ENCODE measurements around the gene CD151. TPM values are rescaled to one million over a fixed set of nuclear protein-coding genes. Genes with fewer than 3 reads are reported as not detected.

CD151 gene
- polyA plus RNA-seq, 1 experiment = 2,262 TPM

- CTCF ChIA-PET = interaction anchor here (1.3 kb wide), 1 partner anchor 13 kb away, joined by 4 read pairs; no protein-coding TSS in a partner anchor
Measured at GRCh38 chr11:886568-886967, 53.8 kb downstream of the CD151 start.

GRCh38 chr11:887589-887988, 54.8 kb downstream of the CD151 start:
- TF ChIP-seq, protein P1, sequence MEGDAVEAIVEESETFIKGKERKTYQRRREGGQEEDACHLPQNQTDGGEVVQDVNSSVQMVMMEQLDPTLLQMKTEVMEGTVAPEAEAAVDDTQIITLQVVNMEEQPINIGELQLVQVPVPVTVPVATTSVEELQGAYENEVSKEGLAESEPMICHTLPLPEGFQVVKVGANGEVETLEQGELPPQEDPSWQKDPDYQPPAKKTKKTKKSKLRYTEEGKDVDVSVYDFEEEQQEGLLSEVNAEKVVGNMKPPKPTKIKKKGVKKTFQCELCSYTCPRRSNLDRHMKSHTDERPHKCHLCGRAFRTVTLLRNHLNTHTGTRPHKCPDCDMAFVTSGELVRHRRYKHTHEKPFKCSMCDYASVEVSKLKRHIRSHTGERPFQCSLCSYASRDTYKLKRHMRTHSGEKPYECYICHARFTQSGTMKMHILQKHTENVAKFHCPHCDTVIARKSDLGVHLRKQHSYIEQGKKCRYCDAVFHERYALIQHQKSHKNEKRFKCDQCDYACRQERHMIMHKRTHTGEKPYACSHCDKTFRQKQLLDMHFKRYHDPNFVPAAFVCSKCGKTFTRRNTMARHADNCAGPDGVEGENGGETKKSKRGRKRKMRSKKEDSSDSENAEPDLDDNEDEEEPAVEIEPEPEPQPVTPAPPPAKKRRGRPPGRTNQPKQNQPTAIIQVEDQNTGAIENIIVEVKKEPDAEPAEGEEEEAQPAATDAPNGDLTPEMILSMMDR (IDR thresholded peaks at IDR 0.05; ENCODE audit: insufficient read depth, low read depth, low read length) = no peak
- ChIA-PET POLR2A (no interaction called here), CTCF (interaction anchor here (1.6 kb wide), 1 partner anchor 11 kb away, joined by 6 read pairs; no protein-coding TSS in a partner anchor)

More at GRCh38 chr11:886568-886967, 53.8 kb downstream of the CD151 start:
- Histone ChIP-seq H3K4me3 (ENCODE audit: low read depth, low read length) (no peak overlapping the region), H3K27me3 (ENCODE audit: control insufficient read depth, insufficient read depth, low read length) (no peaks in the 10 kb centered on the region), H3K36me3 (ENCODE audit: control insufficient read depth, insufficient read depth, low read length) (peaks cover 10% of the 10 kb centered on the region)
- DNase-seq (ENCODE audit: low read depth) = no peak
- POLR2A ChIA-PET = no interaction called here
- TF ChIP-seq, protein P1 (IDR thresholded peaks at IDR 0.05; ENCODE audit: insufficient read depth, low read depth, low read length) = no peak

More at GRCh38 chr11:887589-887988, 54.8 kb downstream of the CD151 start:
- Histone ChIP-seq H3K27me3 (ENCODE audit: control insufficient read depth, insufficient read depth, low read length) (no peaks in the 10 kb centered on the region), H3K4me3 (ENCODE audit: low read depth, low read length) (no peak overlapping the region), H3K36me3 (ENCODE audit: control insufficient read depth, insufficient read depth, low read length) (peaks cover 10% of the 10 kb centered on the region)
- no peak for DNase-seq (ENCODE audit: low read depth)

Small RNA genes within 50 kb of the gene (small RNA-seq; reads per million reads assigned to genes)
- not detected for gene SNORA52 (ENCODE audit: insufficient read length, low read depth, low replicate concordance)

Other genes starting within 250 kb of the CD151 start
- 4.2 and 6.1 TPM in 2 replicates for gene IRF7, start 217.0 kb upstream of the CD151 start, polyA plus RNA-seq (2011; rRNA removed)
- gene CDHR5, start 208.0 kb upstream of the CD151 start, polyA plus RNA-seq (2011; rRNA removed) = not detected in 2 replicates
- gene SCT, start 205.8 kb upstream of the CD151 start, polyA plus RNA-seq (2011; rRNA removed) = not detected in 2 replicates
- gene DRD4, start 195.7 kb upstream of the CD151 start, polyA plus RNA-seq (2011; rRNA removed) = not detected in 2 replicates
- gene DEAF1, start 137.7 kb upstream of the CD151 start, polyA plus RNA-seq (2011; rRNA removed) = 18.5 and 27.7 TPM in 2 replicates
- gene TMEM80, start 137.1 kb upstream of the CD151 start, polyA plus RNA-seq (2011; rRNA removed) = 19.5 and 21.7 TPM in 2 replicates
- gene EPS8L2, start 126.7 kb upstream of the CD151 start, polyA plus RNA-seq (2011; rRNA removed) = 27.6 and 44.4 TPM in 2 replicates
- 209 and 278 TPM in 2 replicates for gene TALDO1, start 85.5 kb upstream of the CD151 start, polyA plus RNA-seq (2011; rRNA removed)
- 14.5 and 37.9 TPM in 2 replicates for gene GATD1, start 55.5 kb upstream of the CD151 start, polyA plus RNA-seq (2011; rRNA removed)
- gene CEND1, start 42.9 kb upstream of the CD151 start, polyA plus RNA-seq (2011; rRNA removed) = 0.23 and 0.25 TPM in 2 replicates
- 12.4 and 25.5 TPM in 2 replicates for gene SLC25A22, start 34.7 kb upstream of the CD151 start, polyA plus RNA-seq (2011; rRNA removed)
- gene PIDD1, start 27.7 kb upstream of the CD151 start, polyA plus RNA-seq (2011; rRNA removed) = 6.8 and 11.2 TPM in 2 replicates
- 1,103 and 1,199 TPM in 2 replicates for gene RPLP2, start 23.0 kb upstream of the CD151 start, polyA plus RNA-seq (2011; rRNA removed)
- 32.0 and 53.1 TPM in 2 replicates for gene PNPLA2, start 14.0 kb upstream of the CD151 start, polyA plus RNA-seq (2011; rRNA removed)
- 0.16 and 0.18 TPM in 2 replicates for gene CRACR2B, start 5.0 kb upstream of the CD151 start, polyA plus RNA-seq (2011; rRNA removed)
- gene POLR2L, start 9.6 kb downstream of the CD151 start, polyA plus RNA-seq (2011; rRNA removed) = 308 and 734 TPM in 2 replicates
- gene TSPAN4, start 9.9 kb downstream of the CD151 start, polyA plus RNA-seq (2011; rRNA removed) = 145 and 295 TPM in 2 replicates
- 122 and 178 TPM in 2 replicates for gene CHID1, start 77.9 kb downstream of the CD151 start, polyA plus RNA-seq (2011; rRNA removed)
- gene AP2A2, start 92.9 kb downstream of the CD151 start, polyA plus RNA-seq (2011; rRNA removed) = 53.3 and 76.5 TPM in 2 replicates
- not detected in 2 replicates for gene MUC6, start 203.8 kb downstream of the CD151 start, polyA plus RNA-seq (2011; rRNA removed)
- gene MUC2, start 241.9 kb downstream of the CD151 start, polyA plus RNA-seq (2011; rRNA removed) = not detected in 2 replicates

Data from BJ (cell line).